ENCODE data around the gene SEM1.
"Not testable (repeated sequence)": the region's sequence is repeated elsewhere in the genome, so short reads cannot be mapped to it uniquely, and the experiment has no call there.

SEM1 gene

DNA sequence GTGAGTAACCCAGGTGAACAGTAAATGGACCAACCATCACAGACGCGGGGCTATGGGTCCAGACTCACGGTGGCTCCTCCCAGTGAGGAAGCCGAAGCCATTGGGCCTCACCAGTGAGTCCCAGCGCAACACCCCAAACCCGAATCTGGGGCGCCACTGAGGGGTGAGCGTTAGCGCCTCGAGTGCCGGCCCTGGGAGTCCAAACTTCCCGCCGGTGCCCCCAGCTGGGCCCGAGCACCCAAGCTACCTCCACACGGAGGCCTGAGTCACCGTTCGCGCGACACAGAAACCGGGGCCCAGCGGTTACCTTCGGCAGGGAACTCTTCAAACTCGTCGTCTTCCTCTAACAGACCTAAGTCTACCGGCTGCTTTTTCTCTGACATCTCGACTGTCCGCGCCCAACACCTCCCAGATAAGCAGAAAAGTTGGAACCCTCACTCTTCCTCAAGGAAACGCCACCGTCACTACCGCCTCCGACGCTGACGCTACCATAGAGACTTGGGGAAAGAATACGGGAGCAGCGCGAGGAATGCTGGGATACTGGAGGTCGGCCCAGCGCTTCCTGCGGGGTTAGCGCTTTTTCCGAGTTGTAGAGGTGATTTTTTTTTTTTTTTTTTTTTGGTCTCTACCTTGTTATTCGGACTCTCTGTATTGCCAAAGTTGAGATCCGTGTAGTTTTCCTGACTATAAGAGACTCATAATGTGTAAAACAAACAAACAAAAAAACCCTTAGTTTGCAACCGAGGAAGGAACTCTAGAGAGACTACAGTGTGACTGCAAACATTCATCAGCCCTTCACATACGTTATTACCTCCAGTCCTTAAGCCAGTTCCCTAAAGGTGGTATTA is at the start of gene SEM1:
Gene SEM1 (minus strand): TSS at position 466 of the 848 bp plus-strand sequence. CDS start 83 bp downstream, at position 383.
- peak; percentile 86 for DNase-seq (ENCODE audit: low read depth)

DNA sequence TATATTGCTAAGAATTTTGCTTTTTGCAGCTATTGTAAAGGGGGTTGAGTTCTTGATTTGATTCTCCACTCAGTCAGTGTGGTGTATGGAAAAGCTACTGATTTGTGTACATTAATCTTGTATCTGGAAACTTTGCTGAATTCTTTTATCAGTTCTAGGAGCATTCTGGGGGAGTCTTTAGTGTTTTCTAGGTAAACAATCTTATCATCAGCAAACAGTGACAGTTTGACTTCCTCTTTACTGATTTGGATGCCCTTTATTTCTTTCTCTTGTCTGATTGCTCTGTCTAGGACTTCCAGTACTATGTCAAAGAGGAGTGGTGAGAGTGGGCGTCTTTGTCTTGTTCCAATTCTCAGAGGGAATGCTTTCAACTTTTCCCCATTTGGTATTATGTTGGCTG is 48.2 kb upstream of the SEM1 start:
- DNase-seq (ENCODE audit: low read depth), result not testable (repeated sequence)

DNA sequence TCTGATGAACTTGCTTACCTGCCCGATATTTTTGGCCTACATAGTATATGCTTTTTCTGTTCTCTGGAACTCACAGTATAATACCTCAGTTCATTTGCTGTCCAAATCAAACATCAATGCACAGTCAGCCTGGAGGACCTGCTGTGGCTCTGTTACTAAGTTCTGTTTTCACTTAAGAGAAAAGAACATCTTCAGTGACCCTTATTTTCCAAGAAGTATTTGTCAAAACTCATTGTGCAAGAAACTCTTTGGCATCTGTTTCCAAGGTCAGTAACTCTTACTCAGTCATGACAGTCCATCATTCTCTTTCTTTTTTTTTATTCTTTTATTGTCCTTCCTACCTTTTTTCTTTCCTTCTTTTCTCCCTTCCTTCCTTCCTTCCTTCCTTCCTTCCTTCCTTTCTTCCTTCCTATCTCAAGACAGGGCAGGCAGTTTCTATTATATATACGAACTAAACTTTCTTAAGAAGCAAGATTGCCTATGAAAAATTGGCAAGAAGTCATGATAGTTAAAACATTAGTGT is 37.8 kb upstream of the SEM1 start:
- DNase-seq (ENCODE audit: low read depth), result no peak

DNA sequence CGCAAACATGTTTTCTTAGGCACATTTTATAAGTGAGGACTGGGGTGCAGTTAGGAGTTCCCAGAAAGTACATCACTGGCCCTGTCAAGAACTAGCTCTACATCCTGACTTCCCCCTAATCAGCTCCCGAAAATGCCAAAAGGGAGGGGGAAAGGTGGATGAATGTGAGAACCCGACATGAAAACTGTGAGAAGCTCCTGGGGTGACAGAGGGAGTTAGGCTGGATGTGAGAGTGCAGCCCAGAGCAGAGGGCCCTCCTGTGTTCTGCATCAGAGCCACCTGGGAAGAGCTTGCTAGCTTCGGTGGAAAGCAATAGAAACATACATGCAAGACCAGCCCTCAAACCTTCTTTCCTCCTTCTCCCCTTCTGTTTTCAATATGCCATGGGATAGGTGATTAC is 30.5 kb upstream of the SEM1 start:
- DNase-seq (ENCODE audit: low read depth), result no peak

DNA sequence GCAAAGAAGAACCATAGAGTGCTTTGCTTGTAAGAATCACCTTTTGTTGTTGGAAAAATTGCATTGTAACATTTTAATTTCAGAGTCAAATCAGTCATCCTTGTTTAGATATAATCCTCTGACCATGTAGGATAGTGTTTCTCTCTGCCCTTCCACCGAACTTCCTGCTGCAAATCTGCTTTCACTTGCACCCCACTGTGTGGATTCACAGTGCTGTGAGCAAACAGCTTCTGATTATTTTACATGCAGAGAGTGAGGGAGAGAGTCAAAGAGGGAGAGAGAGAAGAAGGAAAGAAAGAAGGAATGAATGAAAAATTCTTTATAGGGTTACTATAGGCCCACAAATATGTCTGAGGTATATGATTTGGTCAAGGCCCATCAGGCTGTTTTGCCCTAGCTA is 30.0 kb upstream of the SEM1 start:
- no peak for DNase-seq (ENCODE audit: low read depth)

DNA sequence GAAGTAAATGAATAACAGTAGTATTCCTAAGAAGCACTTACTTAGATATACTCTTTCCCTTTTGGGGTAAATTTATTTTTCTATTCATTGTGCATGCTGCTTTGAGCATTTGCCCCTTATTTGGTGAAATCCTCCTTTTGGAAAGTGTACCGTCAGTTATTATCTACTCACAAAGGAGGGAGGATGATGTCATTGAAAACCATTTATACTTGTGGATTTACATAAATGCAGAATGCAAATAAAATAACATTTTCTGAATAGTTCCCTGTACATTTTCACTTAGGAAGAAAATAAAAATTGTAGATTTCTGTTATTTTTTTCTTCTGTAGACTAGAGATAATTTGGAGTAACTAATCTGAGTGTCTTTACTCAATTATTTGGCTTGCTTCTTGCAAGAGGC is 29.5 kb upstream of the SEM1 start:
- DNase-seq (ENCODE audit: low read depth), result no peak

DNA sequence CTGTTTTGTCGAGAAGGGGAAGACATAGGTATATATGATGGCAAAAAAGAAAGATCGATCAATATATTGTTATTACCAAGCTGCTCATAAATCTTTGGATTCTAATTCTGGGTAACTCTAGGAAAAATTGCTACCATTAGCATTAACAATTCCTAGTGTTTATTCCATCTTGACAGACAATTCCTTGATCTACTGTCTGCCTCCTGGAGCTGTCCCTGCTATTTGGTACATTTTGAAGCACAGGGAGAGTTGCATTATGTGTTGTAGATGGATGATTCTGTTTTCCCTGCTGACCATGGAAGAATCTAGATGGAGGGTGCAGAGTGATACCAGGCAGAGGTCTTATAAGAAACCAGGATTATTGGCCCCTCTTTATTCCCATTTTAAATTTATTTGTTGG is 29.1 kb upstream of the SEM1 start:
- DNase-seq (ENCODE audit: low read depth), result no peak

DNA sequence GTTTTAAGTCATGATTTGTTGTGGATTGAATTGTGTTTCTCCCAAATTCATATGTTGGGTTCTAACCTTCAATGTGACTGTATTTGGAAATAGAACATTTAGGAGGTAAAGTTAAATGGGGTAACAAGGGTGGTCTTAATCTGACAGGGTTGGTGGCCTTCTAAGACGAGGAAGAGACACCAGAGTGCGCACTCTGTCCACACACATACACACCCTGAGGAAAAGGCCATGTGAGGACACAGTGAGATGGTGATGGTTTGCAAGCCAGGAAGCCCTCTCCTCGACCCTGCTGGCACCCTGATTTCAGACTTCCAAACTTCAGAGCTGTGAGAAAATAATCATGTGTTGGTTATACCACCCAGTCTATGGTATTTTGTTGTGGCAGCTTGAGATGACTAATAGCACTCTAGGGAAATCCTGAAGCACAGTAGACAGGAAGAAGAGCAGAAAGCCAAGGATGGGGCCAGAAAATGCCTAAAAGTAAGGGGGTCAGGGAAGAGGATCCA is 28.0 kb upstream of the SEM1 start:
- no peak for DNase-seq (ENCODE audit: low read depth)

DNA sequence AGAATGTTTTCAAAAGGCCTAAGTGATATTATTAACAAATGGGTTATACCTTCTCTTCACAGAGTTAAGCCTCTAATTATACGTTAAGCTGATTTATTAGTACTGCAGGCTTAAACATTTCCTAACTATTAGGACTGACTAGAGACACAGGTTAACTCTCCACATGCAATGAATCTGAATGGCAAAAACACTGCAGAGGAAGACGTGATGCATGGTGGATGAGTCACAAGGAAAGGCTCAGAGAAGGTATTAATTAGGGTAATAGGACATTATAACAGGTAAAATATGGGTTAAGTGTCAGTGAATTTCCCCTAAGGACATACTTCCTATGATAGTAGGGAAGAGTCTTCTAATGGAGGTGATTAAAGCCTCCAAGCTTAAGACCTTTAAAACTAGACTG is 24.7 kb upstream of the SEM1 start:
- no peak for DNase-seq (ENCODE audit: low read depth)

DNA sequence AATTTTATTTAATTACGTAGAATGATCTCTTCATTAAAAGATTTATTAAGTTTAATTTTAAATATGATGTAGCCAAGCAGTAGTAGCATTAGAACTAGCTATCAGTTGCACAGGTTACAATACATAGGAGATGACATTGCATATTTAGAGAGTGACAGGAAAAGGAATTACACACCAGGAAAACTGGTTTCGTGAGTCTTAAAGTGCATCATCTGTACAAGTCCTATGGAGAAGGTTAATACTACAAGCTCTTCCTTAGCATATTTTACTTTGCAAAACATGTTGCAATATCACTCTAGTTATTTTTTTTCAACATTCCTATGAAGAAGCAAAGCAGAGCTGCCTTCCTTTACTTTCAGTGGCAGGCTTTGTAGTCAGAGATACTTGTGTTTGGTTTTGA is 20.2 kb upstream of the SEM1 start:
- DNase-seq (ENCODE audit: low read depth), result no peak

DNA sequence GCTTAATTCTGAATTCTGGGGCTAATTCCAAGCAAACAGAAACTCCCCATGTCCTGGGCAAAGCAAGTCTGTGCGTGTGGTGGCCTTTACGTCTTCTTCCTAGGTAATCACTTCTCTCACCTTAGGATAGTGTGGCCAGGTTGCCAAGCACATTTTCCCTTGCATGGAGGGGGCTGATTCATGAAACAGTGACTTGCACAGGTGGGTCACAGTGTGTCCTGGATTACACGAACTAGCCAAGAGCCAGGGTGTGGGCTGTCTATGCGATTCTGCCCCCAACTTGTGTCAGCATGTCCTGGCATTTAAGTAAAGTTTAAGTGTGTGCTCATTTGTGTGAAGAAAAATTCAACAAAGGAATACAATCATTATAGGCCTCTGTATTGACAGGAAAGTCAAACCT is 18.5 kb upstream of the SEM1 start:
- DNase-seq (ENCODE audit: low read depth), result no peak

DNA sequence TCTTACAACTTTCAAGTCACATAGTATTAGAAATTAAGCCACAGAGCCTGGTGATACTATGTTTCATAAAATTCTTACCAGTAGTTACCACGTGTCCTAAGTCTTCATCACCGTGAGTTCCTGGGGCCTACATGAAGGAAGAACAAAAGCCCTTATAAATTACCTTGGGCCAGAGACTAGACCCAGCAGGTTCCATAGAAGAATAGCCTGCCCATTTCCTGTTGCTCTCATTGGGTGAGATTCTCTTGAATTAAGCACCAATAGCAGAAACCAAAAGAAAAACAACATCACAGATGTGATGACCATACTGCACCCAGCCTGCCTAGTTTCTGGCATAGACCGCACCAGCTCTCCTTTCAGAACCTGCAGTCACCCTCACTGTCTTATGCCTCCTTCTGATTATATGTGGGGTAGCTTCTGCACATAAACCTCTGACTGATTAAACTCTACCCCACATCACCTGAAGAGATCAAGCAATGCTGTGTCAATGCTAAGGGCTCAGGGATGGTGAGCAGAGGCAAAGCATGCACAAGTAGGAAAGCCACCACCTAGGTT is 18.0 kb upstream of the SEM1 start:
- DNase-seq (ENCODE audit: low read depth), result no peak

DNA sequence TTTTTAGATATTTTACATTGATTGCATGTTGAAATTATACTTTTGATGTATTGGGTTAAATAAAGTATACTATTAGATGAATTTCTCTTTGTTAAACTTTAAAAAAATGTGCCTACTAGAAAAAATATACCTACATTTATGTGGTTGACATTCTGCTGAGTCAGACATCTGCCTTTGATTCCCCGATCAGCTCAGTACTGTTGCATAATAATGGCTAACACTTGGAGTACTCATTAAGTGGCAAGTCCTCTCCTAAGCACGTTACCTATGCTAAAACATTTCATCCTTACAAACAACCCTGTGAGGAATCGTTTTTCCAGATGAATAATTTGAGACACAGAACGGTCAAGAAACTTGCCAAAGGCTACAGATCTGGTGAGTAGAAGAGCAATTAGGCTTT is 14.0 kb upstream of the SEM1 start:
- DNase-seq (ENCODE audit: low read depth), result no peak

DNA sequence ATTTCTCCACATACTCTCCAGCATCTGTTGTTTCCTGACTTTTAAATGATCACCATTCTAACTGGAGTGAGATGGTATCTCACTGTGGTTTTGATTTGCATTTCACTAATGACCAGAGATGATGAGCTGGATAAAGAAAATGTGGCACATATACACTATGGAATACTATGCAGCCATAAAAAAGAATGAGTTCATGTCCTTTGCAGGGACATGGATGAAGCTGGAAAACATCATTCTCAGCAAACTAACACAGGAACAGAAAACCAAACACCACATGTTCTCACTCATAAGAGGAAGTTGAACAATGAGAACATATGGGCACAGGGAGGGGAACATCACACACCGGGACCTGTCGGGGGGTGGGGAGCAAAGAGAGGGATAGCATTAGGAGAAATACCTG is 13.3 kb upstream of the SEM1 start:
- not testable (repeated sequence) for DNase-seq (ENCODE audit: low read depth)

DNA sequence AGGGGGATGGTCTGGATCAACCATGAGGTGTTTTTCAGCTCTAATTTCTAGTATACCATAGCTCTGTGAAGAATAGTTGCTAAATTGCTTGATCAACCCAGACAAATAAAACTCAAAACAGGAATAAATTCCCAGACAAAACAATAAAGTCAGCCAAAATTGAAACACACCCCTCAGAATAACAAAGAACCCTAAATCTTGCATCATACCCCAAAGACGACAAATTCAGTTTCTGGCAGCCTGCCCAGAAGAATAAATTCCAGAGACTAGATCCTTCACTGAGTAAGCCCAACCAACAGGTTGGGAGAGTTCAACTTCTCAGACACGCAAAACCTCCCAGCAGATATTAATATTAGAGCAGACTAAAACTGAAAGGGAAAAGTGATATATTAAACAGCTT is 11.2 kb upstream of the SEM1 start:
- peak; percentile 32 for DNase-seq (ENCODE audit: low read depth)

DNA sequence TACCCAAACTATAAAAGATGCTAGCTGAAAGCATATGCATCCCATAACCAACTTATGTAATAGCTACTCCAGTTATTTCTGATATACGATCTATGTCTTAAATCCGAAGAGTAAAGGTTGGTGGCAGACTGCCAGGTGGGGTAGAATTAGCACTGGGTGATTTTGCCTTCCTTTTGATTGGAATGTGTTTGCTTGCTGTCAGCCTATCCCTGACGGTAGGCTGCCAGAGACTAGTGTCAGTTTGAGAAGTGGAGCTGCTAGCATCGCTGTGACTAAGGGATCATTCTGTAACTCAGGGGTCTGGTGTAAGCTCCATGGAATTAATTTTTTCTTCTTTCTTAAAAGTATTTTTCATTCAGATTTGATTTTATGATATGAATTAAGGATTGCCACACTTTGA is 9.5 kb upstream of the SEM1 start:
- no peak for DNase-seq (ENCODE audit: low read depth)

DNA sequence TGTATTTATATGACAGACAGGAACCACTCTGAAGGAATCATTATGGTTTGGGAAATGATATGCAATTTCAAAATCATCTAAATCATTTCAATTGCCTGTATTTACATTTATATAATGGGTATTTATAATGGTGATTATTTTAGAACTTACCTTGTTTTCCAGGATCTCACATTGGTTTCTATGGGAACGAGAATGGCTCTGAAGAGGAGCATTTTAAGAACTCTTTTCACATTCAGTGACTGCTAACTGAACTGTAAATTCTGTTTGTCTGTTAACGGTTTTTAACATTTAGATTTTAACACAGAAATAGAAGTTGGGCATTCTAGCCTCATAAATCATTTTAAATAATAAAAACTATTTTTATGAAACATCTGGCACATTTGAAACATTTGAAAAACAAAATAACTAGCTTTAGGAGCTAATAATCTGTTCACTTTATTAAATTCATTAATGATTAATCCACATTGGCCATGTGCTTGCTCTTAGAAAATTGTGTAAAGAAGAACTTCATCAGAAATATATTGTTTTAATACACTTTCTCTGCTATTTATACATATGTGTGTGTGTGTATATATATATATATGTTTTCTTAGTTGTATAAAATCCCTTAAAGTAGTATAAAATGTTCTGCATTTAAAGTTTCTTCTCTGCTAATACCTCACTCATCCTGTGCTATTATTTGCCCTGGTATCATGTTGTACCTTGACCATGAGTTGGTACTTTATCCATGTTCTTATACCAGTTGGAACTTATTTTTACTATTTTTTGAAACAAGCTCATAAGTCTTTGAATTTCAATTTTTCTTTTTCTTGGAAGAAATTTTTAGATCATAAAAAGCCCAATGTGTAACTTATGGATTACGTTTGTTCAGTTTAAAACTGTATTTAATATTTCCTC is 8.7 kb upstream of the SEM1 start:
- no peak for DNase-seq (ENCODE audit: low read depth)

DNA sequence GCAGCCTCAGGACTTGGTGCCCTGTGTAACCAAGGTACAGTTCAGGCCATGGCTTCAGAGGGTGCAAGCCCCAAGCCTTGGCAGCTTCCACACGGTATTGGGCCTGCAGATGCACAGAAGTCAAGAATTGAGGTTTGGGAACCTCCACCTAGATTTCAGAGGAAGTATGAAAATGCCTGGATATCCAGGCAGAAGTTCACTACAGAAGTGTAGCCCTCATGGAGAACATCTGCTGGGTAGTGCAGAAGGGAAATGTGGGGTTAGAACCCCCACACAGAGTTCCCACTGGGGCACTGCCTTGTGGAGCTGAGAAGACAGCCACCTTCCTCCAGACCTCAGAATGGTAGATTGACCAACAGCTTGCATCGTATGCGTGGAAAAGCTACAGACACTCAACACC is 3.4 kb upstream of the SEM1 start:
- no peak for DNase-seq (ENCODE audit: low read depth)

DNA sequence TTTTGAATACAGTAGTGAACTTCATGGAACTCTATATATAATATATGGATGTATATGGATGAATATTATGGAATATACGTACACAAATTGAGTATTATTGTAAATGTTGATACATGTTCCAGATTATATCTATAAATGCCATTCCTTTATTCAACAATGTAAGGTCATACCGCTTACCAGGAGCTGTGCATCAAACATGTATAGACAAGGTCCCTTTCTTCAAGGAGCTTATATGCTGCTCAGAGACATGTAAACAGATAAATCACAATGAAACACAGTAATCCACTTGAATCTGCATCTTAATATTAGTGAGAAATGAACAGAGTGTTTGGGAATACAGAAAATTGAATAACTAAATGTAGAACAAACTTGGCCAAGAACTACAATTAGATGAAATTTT is 898 bp upstream of the SEM1 start:
- DNase-seq (ENCODE audit: low read depth), result no peak

DNA sequence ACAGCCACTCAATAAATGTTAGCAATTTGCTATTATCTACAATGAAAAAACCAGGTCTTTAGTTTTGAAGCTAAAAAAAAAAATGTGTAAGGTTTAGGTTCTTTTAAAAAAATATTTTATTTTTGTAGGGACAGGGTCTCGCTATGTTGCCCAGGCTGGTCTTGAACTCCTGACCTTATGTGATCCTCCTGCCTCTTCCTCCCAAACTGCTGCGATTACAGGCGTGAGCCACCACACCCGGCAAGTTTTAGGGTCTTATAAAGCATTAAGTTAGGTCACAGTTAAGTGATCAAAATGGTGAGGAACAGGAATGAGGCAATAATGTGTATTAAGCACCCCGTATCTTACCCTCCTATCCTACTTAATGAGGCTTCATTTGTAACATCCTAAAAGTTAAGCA is 774 bp downstream of the SEM1 start:
- no peak for DNase-seq (ENCODE audit: low read depth)

DNA sequence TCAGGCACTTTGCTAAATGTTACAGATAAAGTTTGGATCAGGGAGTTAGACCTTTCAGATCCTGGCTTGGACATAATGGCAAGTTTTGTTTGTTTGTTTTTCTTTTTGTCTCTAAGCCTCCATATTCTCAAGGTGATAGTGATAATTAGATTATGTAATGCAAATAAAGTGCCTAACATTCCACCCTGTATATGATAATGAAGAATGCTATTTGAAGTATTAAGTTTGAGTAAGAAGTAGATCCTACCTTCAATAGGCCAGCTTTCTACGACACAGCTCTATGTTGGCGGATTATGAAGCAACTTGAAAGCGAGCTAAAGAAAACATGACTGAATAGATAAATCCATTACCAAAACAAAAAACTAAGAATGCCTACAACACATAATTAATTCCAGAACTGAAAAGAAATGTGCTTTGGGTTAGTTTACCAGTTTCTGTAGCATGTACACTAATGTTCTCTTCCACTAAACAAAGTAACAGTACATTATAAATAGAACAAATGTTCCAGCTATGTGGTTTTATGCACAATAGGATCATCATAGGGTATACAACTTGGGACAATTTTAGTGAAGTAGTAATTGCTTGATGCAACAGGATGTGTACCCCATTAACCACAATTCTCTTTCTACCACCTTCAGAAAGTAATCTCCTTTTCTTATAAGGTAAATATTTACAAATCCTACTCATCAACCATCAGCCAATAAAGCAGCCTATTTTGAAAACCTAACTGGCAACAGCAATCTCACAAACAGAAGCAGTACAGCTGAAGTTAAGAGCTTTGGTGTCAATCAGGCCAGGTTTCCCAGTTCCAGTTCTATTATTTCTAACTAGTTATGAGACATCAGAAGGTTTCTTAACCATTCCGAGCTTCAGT is 1.5 kb downstream of the SEM1 start:
- no peak for DNase-seq (ENCODE audit: low read depth)

DNA sequence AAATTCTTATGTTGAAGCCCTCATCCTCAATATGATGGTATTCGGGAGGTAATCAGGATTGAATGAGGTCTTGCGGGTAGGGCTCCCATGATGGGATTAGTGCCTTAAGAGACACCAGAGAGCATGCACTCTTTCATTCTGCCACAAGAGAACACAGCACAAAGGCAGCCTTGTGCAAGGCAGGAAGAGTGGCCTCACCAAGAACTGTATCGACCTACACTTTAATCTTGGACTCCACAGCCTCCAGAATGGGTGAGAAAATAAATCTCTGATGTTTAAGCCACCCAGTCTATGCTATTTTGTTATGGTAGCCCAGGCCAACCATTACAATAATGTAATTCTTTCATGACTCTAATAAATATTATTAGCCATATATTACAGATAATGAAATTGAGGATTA is 8.4 kb downstream of the SEM1 start:
- DNase-seq (ENCODE audit: low read depth), result no peak

Measured in stromal cell of bone marrow (primary cell).